Tibial artery (tissue), 4 donors: ENCODE data around the gene RALBP1.
A peak's percentile ranks its signal among the peaks of the same experiment; 100 is the strongest.
"Not testable (repeated sequence)": the region's sequence is repeated elsewhere in the genome, so short reads cannot be mapped to it uniquely, and the experiment has no call there.

Source experiments
- DNase-seq, 2 donors: peaks; one replicate each; pipeline ENCODE4 v3.0.0-alpha.2; 2019
- H3K27ac ChIP-seq, 2 donors: fragments of 200-600 bp; sonication (generic) in 1 of 2; 1 replicate in 1 of 2; 2 replicates in 1 of 2; pipeline ENCODE4 v1.5.1; 2018 to 2019; ENCODE audit warnings: mild to moderate bottlenecking in 1 of 2
- H3K27me3 ChIP-seq, 2 donors: fragments of 200-600 bp; sonication (generic) in 1 of 2; one replicate each; pipeline versions ENCODE4 v1.5.1 to v1.6.0; 2016 to 2019
- H3K36me3 ChIP-seq, 3 donors: fragments of 200-600 bp; sonication (generic) in 2 of 3; one replicate each; pipeline ENCODE4 v1.5.1; 2016 to 2019; ENCODE audit warnings: mild to moderate bottlenecking in 2 of 3
- H3K4me1 ChIP-seq, 4 donors: fragments of 200-600 bp; sonication (generic) in 2 of 4; 1 replicate in 3 of 4; 2 replicates in 1 of 4; pipeline ENCODE4 v1.5.1; 2016 to 2019
- H3K4me3 ChIP-seq, 2 donors: fragments of 200-600 bp; sonication (generic) in 1 of 2; 1 replicate in 1 of 2; 2 replicates in 1 of 2; pipeline ENCODE4 v1.5.1; 2018 to 2019; ENCODE audit warnings: mild to moderate bottlenecking in 2 of 2
- H3K9me3 ChIP-seq, 3 donors: fragments of 200-600 bp; sonication (generic) in 1 of 3; one replicate each; pipeline ENCODE4 v1.5.1; 2016 to 2019
- intact Hi-C: fragments of 100-400 bp; cut with DNase I; formaldehyde crosslinking; loops from one replicate; pipeline ENCODE4 v1.15.0; 2023; ENCODE audit warnings: low total_unique reads
- TF ChIP-seq, protein P1 (sequence below), 2 experiments: fragments of 200-600 bp in 1 of 2; fragments of 450-650 bp in 1 of 2; IDR thresholded peaks; one replicate each; pipeline ENCODE4 v1.5.1; 2017 to 2019; ENCODE audit warnings: antibody characterized with exemption in 2 of 2, mild to moderate bottlenecking in 1 of 2, moderate library complexity in 1 of 2

RALBP1 gene

DNA sequence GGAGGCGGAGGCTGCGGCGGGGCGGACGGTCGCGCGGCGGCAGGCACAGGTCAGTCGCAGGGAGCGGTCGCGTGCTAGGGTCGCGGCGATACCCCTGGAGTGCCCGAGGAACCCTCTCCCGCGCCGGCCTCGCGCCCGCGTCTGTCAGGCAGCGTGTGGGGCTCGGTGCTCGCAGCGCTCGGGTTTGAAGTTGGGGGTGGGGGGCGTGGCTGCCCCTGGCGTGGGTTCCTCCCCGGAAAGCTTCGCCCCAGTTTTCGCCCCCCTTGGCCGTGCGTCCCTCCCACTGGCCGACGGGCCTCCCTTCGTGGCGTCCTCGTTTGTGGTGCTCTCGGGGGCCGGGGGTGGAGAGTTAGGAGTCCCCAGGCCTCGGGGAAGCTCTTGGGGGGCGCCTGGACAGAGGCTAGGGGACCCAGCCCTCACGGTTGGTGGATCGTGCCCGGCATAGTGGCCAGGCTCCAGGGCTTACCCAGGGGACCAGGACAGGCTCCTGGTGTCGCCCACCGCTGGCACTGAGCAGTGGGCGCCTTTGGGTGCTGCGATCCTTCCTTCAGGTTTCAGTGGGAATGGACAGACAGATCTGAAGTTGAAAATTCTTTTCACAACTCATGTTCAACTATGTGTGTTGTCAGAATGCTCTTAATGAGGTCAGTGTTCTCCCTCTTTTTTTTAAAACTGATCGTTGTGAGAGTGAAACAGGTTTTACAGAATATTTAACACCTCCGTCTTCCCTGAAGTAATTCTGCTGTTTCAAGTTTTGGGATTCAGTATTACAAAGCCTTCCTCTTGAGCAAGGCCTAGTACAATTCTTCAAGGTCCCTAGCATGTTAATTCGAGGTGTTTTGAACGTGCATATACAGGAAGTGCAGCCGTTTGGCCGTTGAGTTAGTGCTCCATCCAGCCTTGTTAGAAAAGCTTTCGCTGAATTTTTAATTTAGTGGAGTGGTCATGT is 604 bp downstream of the RALBP1 start:
- H3K9me3 ChIP-seq: no peaks in the 10 kb centered on the region
- TF ChIP-seq, protein P1, sequence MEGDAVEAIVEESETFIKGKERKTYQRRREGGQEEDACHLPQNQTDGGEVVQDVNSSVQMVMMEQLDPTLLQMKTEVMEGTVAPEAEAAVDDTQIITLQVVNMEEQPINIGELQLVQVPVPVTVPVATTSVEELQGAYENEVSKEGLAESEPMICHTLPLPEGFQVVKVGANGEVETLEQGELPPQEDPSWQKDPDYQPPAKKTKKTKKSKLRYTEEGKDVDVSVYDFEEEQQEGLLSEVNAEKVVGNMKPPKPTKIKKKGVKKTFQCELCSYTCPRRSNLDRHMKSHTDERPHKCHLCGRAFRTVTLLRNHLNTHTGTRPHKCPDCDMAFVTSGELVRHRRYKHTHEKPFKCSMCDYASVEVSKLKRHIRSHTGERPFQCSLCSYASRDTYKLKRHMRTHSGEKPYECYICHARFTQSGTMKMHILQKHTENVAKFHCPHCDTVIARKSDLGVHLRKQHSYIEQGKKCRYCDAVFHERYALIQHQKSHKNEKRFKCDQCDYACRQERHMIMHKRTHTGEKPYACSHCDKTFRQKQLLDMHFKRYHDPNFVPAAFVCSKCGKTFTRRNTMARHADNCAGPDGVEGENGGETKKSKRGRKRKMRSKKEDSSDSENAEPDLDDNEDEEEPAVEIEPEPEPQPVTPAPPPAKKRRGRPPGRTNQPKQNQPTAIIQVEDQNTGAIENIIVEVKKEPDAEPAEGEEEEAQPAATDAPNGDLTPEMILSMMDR (IDR thresholded peaks at IDR 0.05): no peak
- peak in 1 of 2 donors; percentile 38 for DNase-seq
- H3K27ac ChIP-seq: peak overlapping the region; percentile 94 to 97
- peaks cover 5 to 18% (median 5%) of the 10 kb centered on the region in 3 donors for H3K36me3 ChIP-seq
- peaks cover 0 to 24% (median 6%) of the 10 kb centered on the region in 4 donors for H3K4me1 ChIP-seq
- H3K4me3 ChIP-seq: peak overlapping the region; percentile 91 to 97
- no peaks in the 10 kb centered on the region for H3K27me3 ChIP-seq
- intact Hi-C loops: loop anchor here (2.0 kb wide), 1 partner anchor 141 kb away; the partner anchor contains the start of gene TWSG1

DNA sequence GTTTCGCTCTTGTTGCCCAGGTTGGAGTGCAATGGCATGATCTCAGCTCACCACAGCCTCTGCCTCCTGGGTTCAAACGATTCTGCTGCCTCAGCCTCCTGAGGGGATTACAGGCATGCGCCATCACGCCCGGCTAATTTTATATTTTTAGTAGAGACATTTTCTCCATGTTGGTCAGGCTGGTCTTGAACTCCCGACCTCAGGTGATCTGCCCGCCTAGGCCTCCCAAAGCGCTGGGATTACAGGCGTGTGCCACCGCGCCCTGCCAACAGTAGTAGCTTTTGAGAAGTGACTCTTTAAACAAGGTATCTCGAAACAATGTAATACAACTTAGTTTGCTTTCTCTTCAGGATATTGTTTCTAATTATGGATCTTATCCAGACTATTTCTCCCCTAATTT is 1.6 kb downstream of the RALBP1 start:
- H3K27ac ChIP-seq: peak overlapping the region; percentile 94 to 97
- peak overlapping the region; percentile 91 to 97 for H3K4me3 ChIP-seq
- intact Hi-C loops: not testable (repeated sequence)

DNA sequence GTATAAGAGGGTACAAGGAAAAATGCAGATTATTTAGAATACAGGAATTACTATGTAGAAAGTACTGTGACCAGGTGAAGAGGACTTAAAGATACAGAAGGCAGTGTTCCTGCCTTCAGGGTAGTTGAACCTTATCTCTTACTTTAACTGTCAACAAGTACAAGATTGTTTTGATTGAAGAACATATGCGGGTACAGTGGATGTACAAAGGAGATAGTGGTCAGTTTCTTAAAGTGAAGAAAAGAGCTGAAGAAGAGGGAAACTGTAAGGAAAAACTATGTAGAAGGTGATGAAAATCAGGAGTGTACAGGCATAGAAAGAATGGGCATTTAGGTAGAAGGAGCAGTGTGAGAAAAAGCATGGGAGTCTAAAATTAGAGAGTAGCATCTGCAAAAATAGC is 2.2 kb downstream of the RALBP1 start:
- no peak for DNase-seq
- peaks cover 0 to 30% (median 6%) of the 10 kb centered on the region in 4 donors for H3K4me1 ChIP-seq
- no peaks in the 10 kb centered on the region for H3K9me3 ChIP-seq
- intact Hi-C loops: no loop called here
- no peak overlapping the region for H3K4me3 ChIP-seq
- H3K36me3 ChIP-seq: peaks cover 5 to 18% (median 5%) of the 10 kb centered on the region in 3 donors
- no peaks in the 10 kb centered on the region for H3K27me3 ChIP-seq
- TF ChIP-seq, protein P1 (IDR thresholded peaks at IDR 0.05): no peak
- H3K27ac ChIP-seq: no peak overlapping the region

More for the DNA sequence above, 1.6 kb downstream of the RALBP1 start:
- H3K27me3 ChIP-seq, DNase-seq, H3K9me3 ChIP-seq: not testable (repeated sequence)
- H3K36me3 ChIP-seq: peaks cover 5 to 18% (median 5%) of the 10 kb centered on the region in 3 donors
- peaks cover 0 to 25% (median 6%) of the 10 kb centered on the region in 4 donors for H3K4me1 ChIP-seq

DNA sequence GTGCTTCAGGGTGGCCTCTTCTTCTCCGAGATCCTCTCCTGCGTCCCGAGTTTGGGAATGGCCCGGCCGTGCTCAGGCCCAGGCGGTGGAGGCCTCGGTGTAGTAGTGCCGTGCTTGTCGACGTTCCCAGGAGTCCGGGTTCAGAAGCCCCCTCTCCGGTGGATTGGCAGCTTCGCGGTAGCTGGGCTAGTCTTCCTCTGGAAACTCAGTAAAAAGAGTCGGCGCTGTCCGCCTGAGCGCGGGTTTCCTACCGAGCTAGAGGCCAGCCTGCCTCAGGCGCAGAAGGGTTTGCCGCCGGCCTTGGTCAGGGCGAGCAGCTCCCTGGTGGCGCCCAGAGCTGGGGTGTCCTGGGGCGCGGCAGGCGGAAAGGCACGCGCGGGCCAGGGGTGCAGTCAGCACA is 3.2 kb downstream of the RALBP1 start:
- TF ChIP-seq, protein P1 (IDR thresholded peaks at IDR 0.05): no peak
- no peaks in the 10 kb centered on the region for H3K9me3 ChIP-seq
- peaks cover 5 to 19% (median 5%) of the 10 kb centered on the region in 3 donors for H3K36me3 ChIP-seq
- no peak overlapping the region for H3K4me3 ChIP-seq
- peaks cover 0 to 31% (median 6%) of the 10 kb centered on the region in 4 donors for H3K4me1 ChIP-seq
- H3K27me3 ChIP-seq: no peaks in the 10 kb centered on the region
- intact Hi-C loops: no loop called here
- no peak overlapping the region for H3K27ac ChIP-seq
- no peak for DNase-seq

DNA sequence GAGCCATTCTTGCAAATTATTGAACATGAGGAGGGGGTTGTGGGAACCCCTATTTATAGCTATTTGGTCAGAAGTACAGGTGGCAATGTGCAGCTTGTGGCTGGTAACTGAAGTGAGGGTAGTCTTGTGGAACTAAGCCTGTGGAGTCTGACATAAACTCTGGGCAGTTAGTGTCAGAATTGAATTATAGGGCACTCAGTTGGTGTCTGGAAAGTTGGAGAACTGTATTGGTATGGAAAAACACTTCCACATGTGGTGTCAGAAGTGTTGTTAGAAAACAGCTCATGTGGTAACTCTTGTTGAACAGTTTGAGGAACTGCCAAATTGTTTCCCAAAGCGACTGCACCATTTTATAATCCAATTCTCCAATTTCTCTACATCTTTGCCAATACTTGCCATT is 7.5 kb downstream of the RALBP1 start:
- H3K36me3 ChIP-seq: peaks cover 5 to 20% (median 5%) of the 10 kb centered on the region in 3 donors
- no peaks in the 10 kb centered on the region for H3K9me3 ChIP-seq
- no peak overlapping the region for H3K27ac ChIP-seq
- peaks cover 0 to 10% (median 0%) of the 10 kb centered on the region in 4 donors for H3K4me1 ChIP-seq
- intact Hi-C loops: no loop called here
- no peak for DNase-seq
- no peaks in the 10 kb centered on the region for H3K27me3 ChIP-seq
- TF ChIP-seq, protein P1 (IDR thresholded peaks at IDR 0.05): no peak
- H3K4me3 ChIP-seq: no peak overlapping the region

DNA sequence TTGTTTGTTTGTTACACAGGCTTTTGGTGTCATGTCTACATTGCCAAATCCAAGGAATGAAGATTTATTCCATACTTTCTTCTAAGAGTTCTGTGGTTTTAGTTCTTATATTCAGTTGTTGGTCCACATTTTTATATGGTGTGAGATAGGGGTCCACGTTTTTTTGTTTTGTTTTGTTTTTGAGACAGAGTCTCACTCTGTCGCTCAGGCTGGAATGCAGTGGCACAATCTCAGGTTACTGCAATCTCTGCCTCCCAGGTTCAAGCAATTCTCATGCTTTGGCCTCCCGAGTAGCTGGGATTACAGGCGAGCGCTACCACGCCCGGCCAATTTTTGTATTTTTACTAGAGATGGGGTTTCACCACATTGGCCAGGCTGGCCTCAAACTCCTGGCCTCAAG is 8.2 kb downstream of the RALBP1 start:
- intact Hi-C loops: no loop called here
- no peaks in the 10 kb centered on the region for H3K27me3 ChIP-seq
- H3K4me1 ChIP-seq: peaks cover 0 to 7% (median 0%) of the 10 kb centered on the region in 4 donors
- TF ChIP-seq, protein P1 (IDR thresholded peaks at IDR 0.05): no peak
- H3K36me3 ChIP-seq: peaks cover 2 to 15% (median 2%) of the 10 kb centered on the region in 3 donors
- DNase-seq: no peak
- H3K27ac ChIP-seq: no peak overlapping the region
- no peak overlapping the region for H3K4me3 ChIP-seq
- no peaks in the 10 kb centered on the region for H3K9me3 ChIP-seq

DNA sequence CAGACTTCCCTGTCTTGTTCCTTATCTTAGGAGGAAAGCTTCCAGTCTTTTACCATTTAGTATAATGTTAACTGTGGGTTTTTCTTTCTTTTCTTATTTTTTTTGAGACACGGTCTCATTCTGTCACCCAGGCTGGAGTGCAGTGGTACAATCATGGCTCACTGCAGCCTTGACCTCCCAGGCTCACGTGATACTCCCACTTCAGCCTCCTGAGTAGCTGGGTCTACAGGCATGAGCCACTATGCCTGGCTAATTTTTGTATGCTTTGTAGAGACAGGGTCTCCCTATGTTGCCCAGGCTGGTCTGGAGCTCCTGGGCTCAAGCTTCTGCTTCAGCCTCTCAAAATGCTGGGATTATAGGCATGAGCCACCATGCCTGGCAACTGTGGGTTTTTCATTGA is 9.5 kb downstream of the RALBP1 start:
- H3K4me3 ChIP-seq, H3K36me3 ChIP-seq, H3K27me3 ChIP-seq, DNase-seq, H3K27ac ChIP-seq, H3K9me3 ChIP-seq, intact Hi-C loops: not testable (repeated sequence)
- peaks cover 0 to 11% (median 0%) of the 10 kb centered on the region in 4 donors for H3K4me1 ChIP-seq
